Measurements from ENCODE around the gene SULT1C3. TPM values are rescaled to one million over a fixed set of nuclear protein-coding genes. Genes with fewer than 3 reads are reported as not detected.

The SULT1C3 gene
- total and polyA plus RNA-seq, 2 of the 8 experiments (the other 6 are each of a cell fraction or from before 2014, with no cell fraction given) = not detected

- H3K9me3 ChIP-seq (ENCODE audit: insufficient read depth in 2 of 2, low read depth in 1 of 2, low read length in 1 of 2) = peaks cover 18 to 21% of the 10 kb centered on the region in 2 experiments
- H2BK120ac ChIP-seq (replicated peaks; ENCODE audit: low read depth, low read length) = no peak overlapping the region
- H3K27ac ChIP-seq (ENCODE audit: low read depth, low read length) = no peak overlapping the region
- no peaks in the 10 kb centered on the region for H3K79me1 ChIP-seq (ENCODE audit: low read depth, low read length)
- no peak for FAIRE-seq
- CTCF ChIA-PET (ENCODE audit: partially characterized antibody) = no interaction called here
- H2BK20ac ChIP-seq (ENCODE audit: low read length) = no peak overlapping the region
- no peak overlapping the region for H2AFZ ChIP-seq (ENCODE audit: low read length)
- no peaks in the 10 kb centered on the region for H3K23me2 ChIP-seq (ENCODE audit: low read depth, low read length)
- H3K36me3 ChIP-seq (ENCODE audit: control insufficient read depth in 2 of 4, insufficient read depth in 4 of 4, low read length in 3 of 4) = no peaks in the 10 kb centered on the region
- no peak overlapping the region for H3K4ac ChIP-seq (replicated peaks; ENCODE audit: insufficient read length, low read depth, low read length)
- H4K20me1 ChIP-seq (replicated peaks in 1 of 2; ENCODE audit: control insufficient read depth in 1 of 2, insufficient read depth in 2 of 2, low read length in 2 of 2) = no peaks in the 10 kb centered on the region
- H2BK5ac ChIP-seq (ENCODE audit: low read depth, low read length) = no peak overlapping the region
- H3K23ac ChIP-seq (ENCODE audit: insufficient read length) = no peak overlapping the region
- H3K4me3 ChIP-seq (ENCODE audit: extremely low read depth in 1 of 4, insufficient read depth in 2 of 4, low read depth in 3 of 4, low read length in 4 of 4) = no peak overlapping the region
- no peak overlapping the region for H2BK12ac ChIP-seq (ENCODE audit: low read depth, low read length)
- H3K56ac ChIP-seq (replicated peaks; ENCODE audit: insufficient read length, low read depth, low read length) = no peak overlapping the region
- H4K8ac ChIP-seq (ENCODE audit: extremely low read depth, insufficient read depth, low read length) = no peak overlapping the region
- no peak for DNase-seq (ENCODE audit: low read depth in 1 of 2, low spot score in 2 of 2)
- 94% methylated on average over 3 of the region's 3 CpGs; no CpG with 5 or more reads in 1 of the 2 experiments for WGBS, 2 experiments (ENCODE audit: extremely low coverage in 1 of 2, insufficient coverage in 1 of 2, insufficient read length in 1 of 2, insufficient replicate concordance in 2 of 2, low coverage in 1 of 2, low lambda C conversion rate in 2 of 2, missing lambda C conversion rate in 1 of 2)
- H2BK15ac ChIP-seq (ENCODE audit: low read length) = no peak overlapping the region
- H3K4me1 ChIP-seq (replicated peaks in 1 of 4; ENCODE audit: control insufficient read depth in 3 of 4, insufficient read depth in 4 of 4, low read length in 3 of 4) = no peaks in the 10 kb centered on the region
- H3K79me2 ChIP-seq (ENCODE audit: control insufficient read depth in 1 of 2, insufficient read depth in 2 of 2, low read length in 2 of 2) = no peaks in the 10 kb centered on the region
- POLR2A ChIA-PET (ENCODE audit: partially characterized antibody) = no interaction called here
- H3K14ac ChIP-seq (ENCODE audit: insufficient read length) = no peak overlapping the region
- H3K18ac ChIP-seq (ENCODE audit: extremely low read depth, low read length) = no peak overlapping the region
- no peak overlapping the region for H3K4me2 ChIP-seq (ENCODE audit: insufficient read depth in 1 of 2, low read depth in 2 of 2, low read length in 2 of 2)
- H3K9ac ChIP-seq (replicated peaks in 1 of 4; ENCODE audit: extremely low read depth in 1 of 4, low read depth in 3 of 4, low read length in 3 of 4) = no peak overlapping the region
- H4K91ac ChIP-seq (replicated peaks; ENCODE audit: insufficient read length, low read length) = no peak overlapping the region
- H2AK5ac ChIP-seq (ENCODE audit: low read depth, low read length) = no peak overlapping the region
- no peaks in the 10 kb centered on the region for H3K27me3 ChIP-seq (replicated peaks in 1 of 4; ENCODE audit: control insufficient read depth in 3 of 4, extremely low read depth in 1 of 4, insufficient read depth in 3 of 4, low read length in 3 of 4)
- H4K5ac ChIP-seq (ENCODE audit: insufficient read length, low read depth, low read length) = no peak overlapping the region
- TF ChIP-seq EZH2 (IDR thresholded peaks at IDR 0.05; ENCODE audit: low read depth, low read length, severe bottlenecking) (no peak), JUN (IDR thresholded peaks at IDR 0.05; ENCODE audit: low read depth, low read length) (no peak), EP300 (IDR thresholded peaks at IDR 0.05; ENCODE audit: borderline replicate concordance in 1 of 2, low read depth in 2 of 2, low read length in 2 of 2) (no peak), ASH2L (IDR thresholded peaks at IDR 0.05; ENCODE audit: low read length) (no peak), TEAD4 (IDR thresholded peaks at IDR 0.05; ENCODE audit: low read depth, low read length) (no peak), NANOG (IDR thresholded peaks at IDR 0.05; ENCODE audit: insufficient read depth, low read depth, low read length, poor library complexity, severe bottlenecking) (no peak), SIN3A (conservative IDR thresholded peaks at IDR 0.05 in 1 of 2, IDR thresholded peaks at IDR 0.05 in 1 of 2; ENCODE audit: low read depth in 1 of 2, low read length in 2 of 2) (no peak)
These were observed 27.1 kb upstream of the SULT1C3 start for GRCh38 chr2:108212671-108213070.

All from H1 (cell line).